ENCODE measurements around the gene MAB21L3.

Gene MAB21L3

DNA sequence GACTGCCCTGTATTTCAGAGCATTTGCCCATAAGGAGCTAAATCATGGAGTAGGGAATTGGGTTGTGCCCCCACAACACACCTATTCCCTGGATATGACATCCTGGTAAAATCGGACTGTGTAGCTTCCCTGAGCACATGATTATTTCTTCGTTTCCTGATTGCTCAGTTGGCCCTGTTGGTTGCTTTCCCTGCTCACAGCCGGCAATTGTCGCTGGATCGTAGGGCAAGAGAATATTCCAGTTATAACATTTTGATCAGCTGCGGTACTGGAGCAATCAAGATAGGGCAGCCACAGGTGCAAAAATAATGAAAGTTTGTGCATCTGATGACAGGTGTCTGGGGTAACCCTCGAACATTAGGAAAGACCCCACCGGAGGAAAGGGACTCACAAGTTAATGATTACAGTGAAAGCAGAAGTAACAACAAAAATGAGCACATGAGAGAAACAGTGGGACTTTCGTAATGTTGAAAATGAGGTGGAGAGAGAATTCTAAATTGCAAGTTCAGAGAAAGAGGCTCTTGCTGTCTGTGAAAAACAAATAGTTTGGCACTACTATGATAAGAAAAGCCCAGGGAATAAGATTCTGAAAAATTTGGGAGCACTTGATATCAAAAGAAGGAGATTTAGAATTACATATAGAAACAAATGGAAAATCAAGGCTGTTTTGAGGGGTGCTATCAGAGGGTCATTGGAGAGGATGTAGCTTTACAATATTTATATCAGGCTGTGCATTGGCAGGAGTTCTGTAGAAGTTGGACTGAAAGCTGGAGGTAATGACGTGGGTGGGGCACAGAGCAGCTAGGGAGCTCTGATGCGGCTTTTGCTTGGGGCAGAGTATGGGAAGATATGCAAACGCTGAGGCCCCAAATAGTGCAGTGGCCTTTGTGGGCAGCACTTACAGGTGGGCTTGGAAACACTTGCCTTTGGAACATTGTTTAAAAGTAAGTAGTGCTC is at the start of gene MAB21L3:
Gene MAB21L3 (plus strand): TSS at position 833 of the 957 bp plus-strand sequence. CDS start 1,217 bp downstream, outside the sequence.
- no peak for DNase-seq (ENCODE audit: low read depth, low spot score)
- Histone ChIP-seq H3K27ac (peak within 1 kb of the TSS; percentile 76), H3K9ac (ENCODE audit: insufficient read length) (no peak within 1 kb of the TSS), H3K9me3 (ENCODE audit: low read depth, low read length) (no peaks in the 10 kb centered on the region), H3K4me3 (no peak within 1 kb of the TSS), H3K36me3 (ENCODE audit: insufficient read depth, low read length) (peaks cover 10% of the 10 kb centered on the region; the same call in 1 of the 2 replicates)
- TF ChIP-seq POLR2AphosphoS5 (IDR thresholded peaks at IDR 0.05; ENCODE audit: borderline replicate concordance, low read depth, low read length) (no peak), EZH2 (IDR thresholded peaks at IDR 0.05) (no peak), FOXP2 (optimal IDR thresholded peaks at IDR 0.05; ENCODE audit: control extremely low read depth, extremely low read length, insufficient read depth) (no peak)

DNA sequence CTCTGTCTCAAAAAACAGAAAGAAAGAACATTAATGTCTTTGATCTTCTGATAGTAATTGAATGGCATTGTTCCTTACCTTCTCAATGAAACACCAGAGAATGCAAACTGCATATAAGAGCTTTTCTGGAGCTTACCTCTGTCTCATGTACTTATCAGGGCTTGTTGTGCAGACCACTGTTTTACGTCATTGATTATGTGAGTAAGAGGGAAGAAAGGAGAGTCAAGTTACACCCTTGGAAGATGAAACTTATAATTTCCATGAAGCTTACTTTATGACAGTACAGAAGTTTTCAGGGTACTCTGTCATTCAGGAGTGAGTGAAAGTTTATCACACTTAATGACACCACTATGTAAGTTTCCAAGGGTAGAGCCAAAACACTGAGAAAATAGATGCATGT is 49.0 kb upstream of the MAB21L3 start:
- H3K9me3 ChIP-seq (ENCODE audit: low read depth, low read length), result peaks cover 5% of the 10 kb centered on the region; the same call in 1 of the 2 replicates
- H3K4me3 ChIP-seq, result no peak overlapping the region
- no peak for DNase-seq (ENCODE audit: low read depth, low spot score)
- no peak overlapping the region for H3K27ac ChIP-seq
- no peak for TF ChIP-seq FOXP2 (optimal IDR thresholded peaks at IDR 0.05; ENCODE audit: control extremely low read depth, extremely low read length, insufficient read depth)
- TF ChIP-seq POLR2AphosphoS5 (IDR thresholded peaks at IDR 0.05; ENCODE audit: borderline replicate concordance, low read depth, low read length), result no peak
- no peak for TF ChIP-seq EZH2 (IDR thresholded peaks at IDR 0.05)
- no peak overlapping the region for H3K9ac ChIP-seq (ENCODE audit: insufficient read length)
- H3K36me3 ChIP-seq (ENCODE audit: insufficient read depth, low read length), result no peaks in the 10 kb centered on the region

DNA sequence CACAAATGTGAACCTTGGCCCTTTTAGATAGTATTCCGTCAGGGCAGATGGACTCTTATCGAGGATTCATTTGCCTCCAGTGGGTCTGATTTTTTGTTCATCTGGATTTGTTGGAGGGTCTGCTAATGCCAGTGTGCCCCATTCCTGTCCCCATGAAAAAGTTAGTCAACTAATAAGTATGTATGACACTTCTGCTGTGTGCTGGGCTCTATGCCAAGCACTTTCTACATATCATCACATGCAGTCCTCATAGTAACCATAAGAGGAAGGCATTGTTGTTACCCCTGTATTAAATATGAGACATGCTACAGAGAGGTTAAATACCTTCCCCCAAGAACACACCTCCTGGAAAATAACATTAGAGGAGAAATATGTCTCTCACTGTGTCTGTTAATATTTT is 46.6 kb upstream of the MAB21L3 start:
- H3K4me3 ChIP-seq, result no peak overlapping the region
- H3K9me3 ChIP-seq (ENCODE audit: low read depth, low read length), result no peaks in the 10 kb centered on the region
- H3K9ac ChIP-seq (ENCODE audit: insufficient read length), result no peak overlapping the region
- no peak overlapping the region for H3K27ac ChIP-seq
- no peak for DNase-seq (ENCODE audit: low read depth, low spot score)
- TF ChIP-seq POLR2AphosphoS5 (IDR thresholded peaks at IDR 0.05; ENCODE audit: borderline replicate concordance, low read depth, low read length), result no peak
- no peak for TF ChIP-seq FOXP2 (optimal IDR thresholded peaks at IDR 0.05; ENCODE audit: control extremely low read depth, extremely low read length, insufficient read depth)
- TF ChIP-seq EZH2 (IDR thresholded peaks at IDR 0.05), result no peak
- H3K36me3 ChIP-seq (ENCODE audit: insufficient read depth, low read length), result no peaks in the 10 kb centered on the region

DNA sequence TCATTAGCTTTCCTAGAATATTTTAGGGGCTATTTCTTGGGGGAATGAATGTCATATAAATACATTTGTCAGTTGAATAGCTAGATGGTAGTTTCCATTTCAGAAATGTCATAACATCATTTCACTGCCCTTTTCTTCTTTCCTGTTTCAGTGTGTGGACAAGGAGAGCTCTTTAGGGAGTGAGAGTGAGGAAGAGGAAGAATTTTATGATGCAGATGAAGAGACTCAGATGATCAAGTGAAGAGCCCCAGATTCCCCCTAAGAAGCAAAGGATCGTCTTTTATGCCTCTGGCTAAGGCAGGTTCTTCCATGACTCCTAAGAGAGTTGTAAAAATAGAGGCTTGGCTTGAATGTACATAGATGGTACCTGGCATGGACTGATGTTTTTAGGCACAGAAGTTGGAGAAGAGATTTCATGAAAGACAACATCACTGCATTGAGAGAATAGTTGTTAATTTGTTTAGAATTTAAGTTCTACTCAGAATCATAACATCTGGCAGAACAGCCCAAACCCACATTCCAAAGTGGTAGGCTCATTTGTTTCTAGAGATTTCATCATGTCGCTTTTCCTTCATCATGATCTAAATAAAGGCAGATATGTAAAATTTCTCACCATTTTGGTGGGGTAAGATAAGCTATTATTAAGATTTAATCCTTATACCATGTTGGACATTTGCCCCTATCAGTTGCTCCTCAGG is 44.2 kb upstream of the MAB21L3 start:
- peak overlapping the region; percentile 77 for H3K27ac ChIP-seq
- peak overlapping the region; percentile 42 for H3K9ac ChIP-seq (ENCODE audit: insufficient read length)
- no peaks in the 10 kb centered on the region for H3K9me3 ChIP-seq (ENCODE audit: low read depth, low read length)
- no peak overlapping the region for H3K4me3 ChIP-seq
- no peaks in the 10 kb centered on the region for H3K36me3 ChIP-seq (ENCODE audit: insufficient read depth, low read length)
- no peak for DNase-seq (ENCODE audit: low read depth, low spot score)
- TF ChIP-seq FOXP2 (optimal IDR thresholded peaks at IDR 0.05; ENCODE audit: control extremely low read depth, extremely low read length, insufficient read depth), result no peak

DNA sequence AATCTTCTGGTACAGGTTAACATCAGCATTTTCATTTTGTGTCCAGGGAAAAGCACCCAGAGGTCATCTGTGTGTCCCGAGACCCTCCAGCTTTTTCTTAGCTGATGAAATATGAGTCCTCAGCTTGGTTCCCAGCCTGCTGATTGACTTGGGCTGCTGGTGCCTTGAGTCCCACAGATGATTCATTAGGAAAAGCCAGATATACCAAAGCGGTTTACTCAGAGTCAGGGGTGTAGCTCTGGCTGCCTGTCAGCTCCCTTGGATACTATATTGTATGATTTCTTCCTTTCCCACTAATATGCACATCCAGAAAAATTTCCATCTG is 43.7 kb upstream of the MAB21L3 start:
- H3K4me3 ChIP-seq, result no peak overlapping the region
- no peaks in the 10 kb centered on the region for H3K9me3 ChIP-seq (ENCODE audit: low read depth, low read length)
- H3K9ac ChIP-seq (ENCODE audit: insufficient read length), result peak overlapping the region; percentile 0
- no peaks in the 10 kb centered on the region for H3K36me3 ChIP-seq (ENCODE audit: insufficient read depth, low read length)
- DNase-seq (ENCODE audit: low read depth, low spot score), result no peak
- peak overlapping the region; percentile 77 for H3K27ac ChIP-seq
- TF ChIP-seq EZH2 (IDR thresholded peaks at IDR 0.05), result no peak
- TF ChIP-seq FOXP2 (optimal IDR thresholded peaks at IDR 0.05; ENCODE audit: control extremely low read depth, extremely low read length, insufficient read depth), result no peak
- TF ChIP-seq POLR2AphosphoS5 (IDR thresholded peaks at IDR 0.05; ENCODE audit: borderline replicate concordance, low read depth, low read length), result no peak

DNA sequence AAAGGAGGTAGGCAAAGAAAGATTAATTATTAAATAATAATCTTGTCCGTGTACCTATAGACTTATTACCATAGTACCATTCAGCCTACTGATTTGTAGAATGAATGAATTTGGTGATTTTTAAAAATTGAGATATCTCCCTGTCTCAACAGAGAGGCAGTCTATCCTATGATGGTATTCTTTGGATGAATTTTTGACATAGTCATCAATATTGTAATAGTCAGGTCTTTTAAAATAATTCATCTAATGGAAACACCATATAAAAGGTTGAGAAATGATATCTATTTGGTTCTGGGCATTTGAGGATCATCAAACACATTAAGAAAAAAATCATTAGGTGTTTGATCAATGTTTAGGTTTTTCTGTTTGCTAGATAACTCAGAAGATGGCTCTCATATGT is 35.6 kb upstream of the MAB21L3 start:
- Histone ChIP-seq H3K9me3 (ENCODE audit: low read depth, low read length) (no peaks in the 10 kb centered on the region), H3K9ac (ENCODE audit: insufficient read length) (no peak overlapping the region), H3K36me3 (ENCODE audit: insufficient read depth, low read length) (no peaks in the 10 kb centered on the region), H3K4me3 (no peak overlapping the region), H3K27ac (no peak overlapping the region)
- TF ChIP-seq EZH2 (IDR thresholded peaks at IDR 0.05) (no peak), POLR2AphosphoS5 (IDR thresholded peaks at IDR 0.05; ENCODE audit: borderline replicate concordance, low read depth, low read length) (no peak), FOXP2 (optimal IDR thresholded peaks at IDR 0.05; ENCODE audit: control extremely low read depth, extremely low read length, insufficient read depth) (no peak)
- no peak for DNase-seq (ENCODE audit: low read depth, low spot score)

DNA sequence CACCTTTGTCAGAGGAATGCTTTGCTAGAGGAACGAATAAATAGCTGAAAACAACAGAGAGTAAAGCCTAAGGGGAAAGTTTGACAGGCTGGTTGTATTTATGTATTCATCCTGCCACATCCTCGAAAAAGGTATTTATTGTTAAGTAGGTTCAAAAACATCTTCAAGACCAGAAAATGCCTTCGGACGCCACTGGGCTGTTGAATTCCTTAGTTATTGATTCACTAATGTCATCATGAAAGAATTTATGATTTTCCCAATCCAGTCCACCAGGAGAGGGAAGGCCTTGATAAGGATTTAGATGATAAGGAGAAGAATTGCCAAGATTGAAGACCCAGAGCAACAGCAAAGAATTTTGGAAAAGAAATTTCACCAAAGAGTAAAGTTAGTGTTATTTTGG is 35.2 kb upstream of the MAB21L3 start:
- H3K27ac ChIP-seq, result no peak overlapping the region
- H3K36me3 ChIP-seq (ENCODE audit: insufficient read depth, low read length), result no peaks in the 10 kb centered on the region
- no peak overlapping the region for H3K4me3 ChIP-seq
- no peak for DNase-seq (ENCODE audit: low read depth, low spot score)
- H3K9me3 ChIP-seq (ENCODE audit: low read depth, low read length), result no peaks in the 10 kb centered on the region
- TF ChIP-seq FOXP2 (optimal IDR thresholded peaks at IDR 0.05; ENCODE audit: control extremely low read depth, extremely low read length, insufficient read depth) (no peak), EZH2 (IDR thresholded peaks at IDR 0.05) (no peak), POLR2AphosphoS5 (IDR thresholded peaks at IDR 0.05; ENCODE audit: borderline replicate concordance, low read depth, low read length) (no peak)
- H3K9ac ChIP-seq (ENCODE audit: insufficient read length), result no peak overlapping the region

DNA sequence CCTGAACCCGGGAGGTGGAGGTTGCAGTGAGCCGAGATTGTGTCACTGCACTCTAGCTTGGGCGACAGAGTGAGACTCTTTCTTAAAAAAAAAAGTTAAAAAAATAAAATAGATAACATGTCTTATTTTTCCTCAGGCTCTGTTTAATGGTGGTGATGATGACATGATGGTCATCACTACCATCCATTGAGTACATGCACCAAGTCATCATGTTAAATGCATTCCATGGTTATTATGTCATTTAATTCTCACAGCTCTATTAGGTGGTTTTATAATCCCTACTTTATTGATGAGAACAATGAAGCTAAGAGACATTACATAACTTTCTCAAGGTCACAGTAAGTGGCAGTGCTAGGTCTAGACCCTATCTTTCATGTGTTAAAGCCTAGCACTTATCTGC is 34.4 kb upstream of the MAB21L3 start:
- TF ChIP-seq EZH2 (IDR thresholded peaks at IDR 0.05) (no peak), POLR2AphosphoS5 (IDR thresholded peaks at IDR 0.05; ENCODE audit: borderline replicate concordance, low read depth, low read length) (no peak), FOXP2 (optimal IDR thresholded peaks at IDR 0.05; ENCODE audit: control extremely low read depth, extremely low read length, insufficient read depth) (no peak)
- H3K9ac ChIP-seq (ENCODE audit: insufficient read length), result no peak overlapping the region
- no peaks in the 10 kb centered on the region for H3K9me3 ChIP-seq (ENCODE audit: low read depth, low read length)
- no peak overlapping the region for H3K4me3 ChIP-seq
- H3K36me3 ChIP-seq (ENCODE audit: insufficient read depth, low read length), result no peaks in the 10 kb centered on the region
- no peak for DNase-seq (ENCODE audit: low read depth, low spot score)
- H3K27ac ChIP-seq, result no peak overlapping the region
